ENCODE data around the gene LMTK2.
"Not testable (repeated sequence)": the region's sequence is repeated elsewhere in the genome, so short reads cannot be mapped to it uniquely, and the experiment has no call there.

The LMTK2 gene

DNA sequence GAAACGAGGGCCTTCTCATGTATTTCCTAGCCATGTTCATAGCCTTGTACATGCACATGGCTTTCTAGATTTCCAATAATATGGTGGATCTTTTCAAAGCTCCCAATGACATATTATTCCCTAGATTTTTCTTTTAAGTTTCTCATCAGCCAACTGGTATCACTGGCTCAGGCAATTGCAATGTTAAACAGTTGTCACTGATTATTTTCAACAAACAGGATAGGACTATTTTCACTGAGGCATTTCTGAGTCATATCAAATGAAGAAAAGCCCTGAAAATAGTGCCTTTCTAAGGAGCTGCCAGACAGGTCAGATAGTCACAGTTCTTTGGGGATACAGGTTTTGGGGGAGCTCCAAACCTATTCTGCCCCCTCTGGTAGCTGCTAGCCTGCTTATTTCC is 4.5 kb upstream of the LMTK2 start:
- FAIRE-seq, result no peak
- no peak for DNase-seq (ENCODE audit: insufficient read length, low spot score)

DNA sequence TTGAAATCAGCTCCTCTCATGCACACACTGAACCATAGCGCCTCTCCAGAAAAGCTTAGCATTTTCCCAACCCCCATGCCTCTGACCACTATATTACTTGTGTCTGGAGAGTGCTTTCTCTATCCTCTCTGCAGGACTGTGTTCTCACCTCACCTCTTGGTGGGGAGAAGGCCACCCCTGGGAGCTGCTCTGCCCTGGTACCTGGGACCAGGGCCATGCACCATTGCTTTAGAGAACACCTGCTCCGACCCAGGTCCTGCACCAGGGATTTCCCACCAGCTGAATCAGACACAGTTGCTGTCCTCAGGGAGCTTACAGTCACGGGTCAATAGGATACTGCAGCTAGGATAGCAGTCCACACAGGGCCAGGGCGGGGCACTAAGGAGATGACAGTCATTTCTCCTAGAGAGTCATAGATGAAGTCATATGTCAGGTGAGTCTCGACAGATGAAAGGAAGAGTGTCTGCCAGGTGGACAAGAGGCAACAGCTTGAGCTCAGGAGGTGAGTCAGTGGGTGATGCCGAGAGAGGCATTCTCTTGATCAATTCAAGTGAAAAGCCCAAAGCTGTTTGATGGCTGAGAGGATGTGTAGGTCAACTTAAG is 619 bp upstream of the LMTK2 start:
- FAIRE-seq (no peak), DNase-seq (ENCODE audit: insufficient read length, low spot score) (no peak)

DNA sequence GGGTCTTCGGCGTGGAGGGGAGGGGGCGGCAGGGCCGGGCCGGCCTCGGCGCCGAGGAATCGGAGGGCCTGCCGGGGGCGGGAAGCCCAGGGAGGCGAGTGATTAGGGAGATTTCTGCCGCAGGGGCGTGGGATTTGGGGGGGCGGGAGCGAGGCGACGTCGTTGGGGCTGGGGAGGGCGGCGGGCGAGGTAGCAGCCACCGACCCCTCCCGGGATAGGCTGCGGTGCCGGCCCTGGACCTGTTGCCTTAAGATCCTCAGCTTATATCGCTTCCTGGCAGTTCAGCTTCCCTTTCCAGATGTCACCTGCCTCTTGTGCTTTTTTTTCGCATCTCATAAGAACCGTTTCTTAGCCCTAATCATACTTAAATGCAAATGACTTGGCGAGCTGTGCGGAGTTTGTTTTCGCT is 655 bp downstream of the LMTK2 start:
- FAIRE-seq, result no peak
- no peak for DNase-seq (ENCODE audit: insufficient read length, low spot score)

DNA sequence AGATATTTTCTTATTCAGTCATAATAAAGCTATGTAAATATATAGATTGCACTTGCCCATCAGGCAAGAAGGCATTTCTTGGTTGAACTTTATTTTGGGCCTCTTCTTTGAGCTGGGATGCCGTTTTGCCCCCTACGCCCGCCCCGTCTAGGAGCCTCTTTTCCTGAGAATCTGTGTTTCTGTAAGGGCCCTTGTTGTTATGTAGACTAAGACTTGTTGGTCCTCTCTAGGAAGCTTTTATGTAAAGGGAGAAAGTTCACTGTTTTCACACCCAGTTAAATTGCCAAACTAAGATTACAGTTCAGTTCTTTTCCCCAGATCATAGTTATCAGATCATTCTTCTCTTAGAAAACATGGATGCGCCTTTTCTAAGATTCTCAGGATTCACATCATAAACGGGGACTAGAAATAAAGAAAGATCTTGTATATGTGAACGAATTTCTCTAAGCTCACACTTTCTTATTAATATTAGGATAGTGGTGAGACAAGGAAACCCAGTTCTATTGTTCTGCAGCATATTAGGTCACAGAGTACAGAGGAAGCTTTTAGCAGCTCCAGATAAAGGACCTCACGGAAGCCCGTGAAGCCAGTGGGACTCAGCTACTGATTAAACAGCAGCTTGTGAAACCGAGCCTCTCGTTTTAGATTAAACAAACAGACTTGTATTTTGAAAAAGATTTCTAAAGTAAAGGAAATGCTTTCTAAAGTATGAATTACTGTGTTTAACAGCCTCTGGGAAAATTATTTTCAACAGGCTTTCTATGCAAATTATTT is 3.8 kb downstream of the LMTK2 start:
- no peak for FAIRE-seq

DNA sequence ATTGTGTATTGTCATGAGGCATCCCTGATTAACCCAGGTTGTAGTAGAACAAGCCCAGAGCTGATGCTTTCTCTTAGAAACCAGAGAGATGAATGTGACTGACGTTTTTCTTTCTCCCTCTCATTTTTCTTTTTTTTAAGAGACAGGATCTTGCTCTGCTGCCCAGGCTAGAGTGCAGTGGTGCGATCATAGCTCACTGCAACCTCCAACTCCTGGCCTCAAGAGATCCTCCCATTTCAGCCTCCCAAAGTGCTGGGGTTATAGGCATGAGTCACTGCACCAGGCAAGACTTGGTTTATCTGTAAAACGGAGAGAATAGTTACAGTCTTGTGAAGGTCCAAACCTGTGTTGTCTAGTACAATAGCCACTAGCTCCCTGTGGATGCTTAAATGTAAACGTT is 5.4 kb downstream of the LMTK2 start:
- FAIRE-seq (no peak), DNase-seq (ENCODE audit: insufficient read length, low spot score) (no peak)

More for the DNA sequence above, 3.8 kb downstream of the LMTK2 start:
- DNase-seq (ENCODE audit: insufficient read length, low spot score), result no peak

DNA sequence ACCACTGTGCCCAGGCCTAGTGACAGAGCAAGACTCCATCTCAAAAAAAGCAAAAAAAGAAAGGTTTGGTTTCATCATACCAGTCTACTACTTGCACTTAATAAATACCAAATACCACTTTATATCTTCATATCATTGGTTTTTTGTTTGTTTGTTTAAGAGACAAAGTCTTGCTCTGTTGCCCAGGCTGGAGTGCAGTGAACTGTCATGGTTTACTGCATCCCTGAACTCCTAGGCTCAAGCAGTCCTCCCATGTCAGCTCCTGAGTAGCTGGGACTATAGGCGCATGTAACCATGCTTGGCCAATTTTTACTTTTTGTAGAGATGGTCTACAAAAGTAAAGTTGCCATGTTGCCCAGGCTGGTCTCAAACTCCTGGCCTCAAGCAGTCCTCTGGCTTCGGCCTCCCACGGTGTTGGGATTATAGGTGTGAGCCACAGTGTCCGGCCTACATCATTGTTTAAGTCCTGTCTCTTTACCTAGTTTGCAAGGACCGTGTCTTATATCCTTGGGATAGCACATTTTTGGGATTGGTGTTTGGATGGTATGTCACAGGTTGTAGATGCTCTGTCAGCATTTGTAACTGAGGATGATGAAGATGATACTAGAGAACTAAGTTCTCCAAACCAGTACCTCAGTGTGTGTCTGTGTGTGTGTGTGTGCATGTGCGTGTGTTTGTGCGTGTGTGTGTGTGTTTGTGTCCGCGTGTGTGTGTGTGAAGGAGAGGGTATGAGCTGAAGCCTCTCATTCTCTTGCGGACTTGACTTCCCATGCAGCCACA is 9.3 kb downstream of the LMTK2 start:
- no peak for FAIRE-seq

DNA sequence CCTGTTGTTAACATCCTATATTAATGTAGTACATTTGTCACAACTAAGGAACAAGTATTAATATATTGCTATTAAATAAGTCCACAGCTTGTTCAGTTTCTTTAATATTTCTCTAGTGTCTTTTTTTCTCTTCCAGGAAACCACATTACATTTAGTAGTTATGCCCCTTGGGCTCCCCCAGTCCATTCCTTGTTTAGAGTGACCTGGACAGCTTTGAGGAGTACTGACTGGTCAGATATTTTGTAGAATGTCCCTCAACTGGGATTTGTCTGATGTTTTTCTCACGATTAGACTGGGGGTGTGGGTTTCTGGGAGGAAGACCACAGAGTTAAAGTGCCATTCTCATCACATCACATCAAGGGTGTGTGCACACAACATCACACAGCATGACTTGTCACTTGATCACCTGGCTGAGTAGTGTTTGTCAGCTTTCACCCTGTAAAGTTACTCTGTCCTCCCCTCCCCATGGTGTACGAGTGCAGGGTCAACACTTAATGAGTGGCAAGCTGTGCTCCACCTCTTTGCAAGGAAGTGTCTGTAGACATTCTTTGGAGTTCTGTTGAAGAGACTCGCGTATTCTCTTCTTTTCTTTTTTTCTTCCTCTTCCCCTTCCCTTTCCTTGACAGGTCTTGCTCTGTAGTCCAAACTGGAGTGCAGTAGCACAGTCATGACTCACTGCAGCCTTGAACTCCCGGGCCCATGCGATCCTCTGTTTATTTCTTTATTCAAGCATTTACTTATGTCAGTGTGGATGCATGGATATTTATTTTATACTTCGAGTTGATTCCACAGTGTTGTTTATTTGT is 10.2 kb downstream of the LMTK2 start:
- DNase-seq (ENCODE audit: insufficient read length, low spot score) (no peak), FAIRE-seq (no peak)

More for the DNA sequence above, 9.3 kb downstream of the LMTK2 start:
- DNase-seq (ENCODE audit: insufficient read length, low spot score), result no peak

DNA sequence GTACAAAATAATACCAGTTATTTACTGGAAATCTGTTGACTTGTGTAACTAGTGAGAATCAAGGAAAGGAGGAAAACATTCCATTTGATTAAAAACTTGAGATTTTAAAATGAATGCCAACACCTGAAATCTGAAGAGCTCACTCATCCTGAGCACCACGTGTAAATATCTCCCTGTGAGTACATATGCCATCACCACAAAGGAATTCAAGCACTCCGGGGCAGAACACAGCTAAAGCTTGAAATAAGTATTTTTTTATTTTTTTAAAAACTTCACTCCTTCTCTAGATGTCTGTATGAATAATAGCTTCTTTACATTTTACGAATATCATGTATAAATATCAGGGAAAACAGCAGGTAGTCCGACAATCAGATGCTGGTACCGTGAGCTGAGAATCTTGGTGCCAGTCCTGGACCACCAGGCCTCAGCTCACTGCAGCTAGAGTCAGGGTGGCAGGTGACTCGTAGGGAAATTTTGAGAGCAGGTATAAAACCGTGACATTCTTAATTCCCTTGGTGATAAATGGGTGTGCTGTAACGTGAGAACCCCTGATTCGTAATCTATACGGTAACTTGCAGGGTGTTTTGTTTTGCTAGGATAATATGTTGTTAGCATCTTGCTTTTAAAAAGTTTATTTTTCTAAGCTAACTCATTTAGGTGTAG is 12.7 kb downstream of the LMTK2 start:
- DNase-seq (ENCODE audit: insufficient read length, low spot score), result peak; percentile 57
- FAIRE-seq, result no peak

DNA sequence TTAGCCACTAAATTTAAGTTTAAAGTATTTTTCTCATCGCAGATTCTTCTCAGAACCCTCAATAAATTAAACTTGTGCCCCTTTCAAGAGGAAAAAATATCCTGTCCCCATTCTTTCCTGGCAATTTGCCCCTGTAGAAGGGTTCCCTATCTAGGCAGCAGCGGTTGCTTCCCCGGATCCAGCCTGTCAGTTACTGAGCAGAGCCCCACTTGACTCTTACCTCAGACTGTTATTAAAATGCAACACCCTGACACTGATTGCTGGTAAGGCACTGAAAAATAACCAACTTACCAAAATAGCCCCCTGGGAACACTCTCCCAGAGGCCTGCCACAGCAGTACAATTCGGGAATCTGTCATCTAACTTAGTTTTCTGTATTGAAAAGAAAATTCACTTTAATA is 13.9 kb downstream of the LMTK2 start:
- DNase-seq (ENCODE audit: insufficient read length, low spot score) (no peak), FAIRE-seq (no peak)

DNA sequence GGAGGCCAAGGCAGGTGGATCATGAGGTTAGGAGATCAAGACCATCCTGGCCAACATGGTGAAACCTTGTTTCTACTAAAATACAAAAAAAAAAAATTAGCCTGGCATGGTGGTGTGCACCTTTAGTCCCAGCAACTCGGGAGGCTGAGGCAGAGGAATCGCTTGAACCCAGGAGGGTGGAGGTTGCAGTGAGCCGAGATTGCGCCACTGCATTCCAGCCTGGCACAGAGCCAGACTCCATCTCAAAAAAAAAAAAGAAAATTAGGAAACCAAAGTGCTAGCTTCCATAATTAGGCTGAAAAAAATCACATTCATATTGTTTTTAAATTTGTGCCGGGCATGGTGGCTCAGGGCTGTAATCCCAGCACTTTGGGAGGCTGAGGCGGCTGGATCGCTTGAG is 14.7 kb downstream of the LMTK2 start:
- not testable (repeated sequence) for FAIRE-seq; DNase-seq (ENCODE audit: insufficient read length, low spot score)

DNA sequence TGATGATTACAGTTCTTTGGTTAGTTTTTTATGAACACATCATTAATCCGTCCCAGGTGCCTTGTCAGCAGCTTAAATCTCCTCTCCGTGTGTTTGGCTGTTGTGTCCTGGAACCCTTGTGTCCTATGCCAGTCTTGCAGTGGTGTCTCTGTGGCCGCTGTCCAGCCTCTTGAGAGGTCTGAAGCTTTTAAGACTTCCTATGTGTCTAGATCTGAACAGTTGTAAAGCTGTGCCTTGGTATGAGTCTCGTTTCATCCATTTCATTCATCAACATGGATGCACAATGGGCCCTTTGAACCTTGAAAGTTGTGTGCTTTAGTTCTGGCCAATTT is 16.7 kb downstream of the LMTK2 start:
- FAIRE-seq, result no peak
- no peak for DNase-seq (ENCODE audit: insufficient read length, low spot score)

DNA sequence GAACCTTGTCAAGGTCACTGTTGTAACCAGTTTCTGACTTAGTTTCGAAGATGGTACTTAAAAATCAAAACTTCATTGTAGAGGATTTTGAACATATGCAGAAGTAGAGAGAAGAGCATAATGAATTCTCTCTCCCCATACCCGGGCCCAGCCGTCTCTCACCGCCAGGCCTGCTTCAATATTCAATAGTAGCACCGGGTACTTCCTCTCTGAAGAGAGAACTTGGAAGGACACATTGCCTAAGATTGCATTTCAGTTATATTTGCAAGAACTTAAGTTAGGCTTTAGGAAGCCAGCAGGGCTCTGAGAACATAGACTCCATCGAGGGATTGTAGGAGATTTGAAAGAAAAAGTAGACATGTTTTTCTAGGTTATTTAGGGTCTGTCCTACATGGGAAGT is 19.1 kb downstream of the LMTK2 start:
- FAIRE-seq (no peak), DNase-seq (ENCODE audit: insufficient read length, low spot score) (no peak)

DNA sequence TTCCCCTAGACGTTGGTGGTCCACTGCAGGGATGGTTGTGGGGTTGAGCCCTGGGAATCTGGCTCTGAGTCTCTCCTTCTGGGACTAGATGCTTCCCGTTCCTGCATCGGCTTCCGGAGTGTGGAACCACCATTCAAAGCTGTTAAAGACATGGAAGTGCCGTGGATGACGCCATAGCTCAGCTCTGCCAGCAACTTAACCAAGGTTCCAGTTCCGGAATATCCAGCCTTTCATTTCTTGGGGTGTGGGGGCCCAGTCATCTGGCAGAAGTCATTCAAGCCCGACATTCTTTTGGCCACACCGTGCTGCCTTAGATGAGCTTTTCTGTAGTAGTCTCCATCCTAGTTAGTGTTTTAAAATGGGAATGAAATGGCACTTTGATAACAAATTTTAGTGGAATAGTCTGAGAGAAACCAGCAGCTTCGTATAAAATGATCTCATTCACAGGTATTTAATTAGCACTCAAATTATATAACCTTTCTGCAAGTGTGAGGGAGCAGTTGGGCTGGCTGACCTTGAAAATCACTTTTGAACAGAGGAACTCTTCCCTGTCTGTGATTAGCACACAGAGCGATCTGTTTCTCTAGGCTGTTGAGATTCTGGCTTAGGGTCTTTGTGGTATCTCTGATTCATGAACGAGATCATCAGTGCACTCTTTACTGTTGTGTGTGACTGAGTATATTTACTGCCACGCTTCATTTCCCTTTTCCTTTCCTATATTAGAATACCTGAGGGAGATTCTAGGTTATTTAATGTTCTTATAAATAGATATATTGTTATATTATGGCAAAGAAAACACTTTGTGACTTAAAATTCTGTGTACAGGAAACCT is 19.9 kb downstream of the LMTK2 start:
- DNase-seq (ENCODE audit: insufficient read length, low spot score), result no peak

DNA sequence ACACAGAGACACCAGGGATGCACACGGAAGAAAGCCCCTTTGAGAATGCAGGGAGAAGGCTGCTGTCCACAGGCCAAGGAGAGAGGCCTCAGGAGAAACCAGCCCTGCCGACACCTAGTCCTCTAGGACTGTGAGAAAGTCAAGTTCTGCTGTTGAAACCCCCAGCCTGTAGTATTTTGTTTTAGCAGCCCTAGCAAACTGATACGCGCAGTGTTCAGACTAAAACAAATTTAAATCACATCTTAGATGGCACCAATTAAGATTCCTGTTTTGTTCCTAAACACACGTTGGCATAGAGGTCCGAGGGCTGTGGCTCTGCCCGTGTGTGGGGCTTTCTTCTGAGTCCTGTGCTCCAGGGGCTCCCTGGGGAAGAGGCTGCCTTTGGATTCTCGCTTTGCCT is 21.7 kb downstream of the LMTK2 start:
- no peak for DNase-seq (ENCODE audit: insufficient read length, low spot score)
- FAIRE-seq, result no peak

More for the DNA sequence above, 19.9 kb downstream of the LMTK2 start:
- no peak for FAIRE-seq

DNA sequence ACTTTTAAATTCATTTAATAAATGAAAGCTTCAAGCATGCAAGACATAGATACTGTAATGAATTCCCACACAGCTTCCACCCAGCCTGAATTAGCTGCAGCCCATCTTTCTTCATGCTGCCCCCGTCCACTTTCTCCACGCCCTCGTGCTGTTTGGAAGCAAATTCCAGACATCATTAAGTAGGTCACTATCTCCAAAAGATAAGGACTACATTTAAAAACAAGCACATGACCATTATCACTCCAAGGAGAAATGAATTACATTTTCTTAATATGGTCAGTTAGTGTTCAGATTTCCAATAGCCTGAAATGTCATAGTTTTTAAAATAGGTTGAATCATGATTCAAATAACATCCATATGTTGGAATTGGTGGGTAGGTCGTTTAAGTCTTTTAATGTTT is 24.3 kb downstream of the LMTK2 start:
- DNase-seq (ENCODE audit: insufficient read length, low spot score) (no peak), FAIRE-seq (no peak)

DNA sequence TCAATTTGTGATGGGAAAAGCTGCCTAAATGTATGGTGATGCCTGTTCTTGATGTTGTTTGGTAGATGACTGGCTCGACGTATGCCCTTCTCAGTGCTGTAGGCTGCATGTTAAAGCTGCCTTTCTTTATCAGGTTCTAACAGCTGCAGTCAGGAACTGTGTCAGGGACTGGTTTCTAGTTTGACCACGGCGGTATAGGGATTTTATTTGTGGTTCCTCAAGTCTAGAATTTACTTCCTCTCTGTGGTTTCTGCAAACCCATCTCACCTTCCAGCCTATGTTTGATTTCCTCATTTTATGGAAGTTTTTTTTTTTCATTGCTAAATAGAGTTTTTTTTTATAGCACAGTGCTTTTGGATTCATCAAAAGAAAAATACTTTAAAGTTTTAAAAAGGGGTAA is 26.5 kb downstream of the LMTK2 start:
- FAIRE-seq (no peak), DNase-seq (ENCODE audit: insufficient read length, low spot score) (no peak)

DNA sequence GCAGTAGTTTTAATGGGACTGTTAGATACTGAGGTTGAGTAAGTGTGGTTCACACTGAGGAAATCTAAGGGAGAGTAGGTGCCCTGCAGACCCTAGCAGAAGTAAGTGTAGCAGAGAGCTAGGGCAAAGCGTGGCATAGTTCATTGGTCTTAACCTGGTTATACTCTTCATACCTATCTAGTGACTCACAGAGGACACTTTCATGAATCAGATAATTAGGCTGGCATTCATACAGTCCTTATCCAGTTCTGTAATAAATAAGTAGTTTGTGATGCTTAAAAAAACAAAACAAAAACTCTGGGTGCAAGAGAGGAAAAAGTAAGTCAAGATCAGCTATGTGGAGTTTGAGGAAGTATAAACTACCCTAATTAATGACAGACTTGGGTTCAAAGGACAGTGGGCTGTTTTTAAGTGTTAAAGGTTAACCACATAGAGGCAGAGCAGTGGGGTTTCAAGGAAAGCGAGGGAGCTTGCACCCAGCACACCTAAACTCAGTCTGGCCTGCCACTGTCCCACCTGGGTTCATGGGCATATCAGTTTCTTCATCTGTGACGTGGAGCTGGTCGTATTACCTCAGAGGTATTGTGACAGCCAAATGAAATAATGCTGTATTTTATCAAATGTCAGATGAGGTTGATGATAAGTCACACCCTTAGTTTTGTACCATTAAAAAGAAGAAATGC is 27.1 kb downstream of the LMTK2 start:
- DNase-seq (ENCODE audit: insufficient read length, low spot score) (no peak), FAIRE-seq (no peak)

DNA sequence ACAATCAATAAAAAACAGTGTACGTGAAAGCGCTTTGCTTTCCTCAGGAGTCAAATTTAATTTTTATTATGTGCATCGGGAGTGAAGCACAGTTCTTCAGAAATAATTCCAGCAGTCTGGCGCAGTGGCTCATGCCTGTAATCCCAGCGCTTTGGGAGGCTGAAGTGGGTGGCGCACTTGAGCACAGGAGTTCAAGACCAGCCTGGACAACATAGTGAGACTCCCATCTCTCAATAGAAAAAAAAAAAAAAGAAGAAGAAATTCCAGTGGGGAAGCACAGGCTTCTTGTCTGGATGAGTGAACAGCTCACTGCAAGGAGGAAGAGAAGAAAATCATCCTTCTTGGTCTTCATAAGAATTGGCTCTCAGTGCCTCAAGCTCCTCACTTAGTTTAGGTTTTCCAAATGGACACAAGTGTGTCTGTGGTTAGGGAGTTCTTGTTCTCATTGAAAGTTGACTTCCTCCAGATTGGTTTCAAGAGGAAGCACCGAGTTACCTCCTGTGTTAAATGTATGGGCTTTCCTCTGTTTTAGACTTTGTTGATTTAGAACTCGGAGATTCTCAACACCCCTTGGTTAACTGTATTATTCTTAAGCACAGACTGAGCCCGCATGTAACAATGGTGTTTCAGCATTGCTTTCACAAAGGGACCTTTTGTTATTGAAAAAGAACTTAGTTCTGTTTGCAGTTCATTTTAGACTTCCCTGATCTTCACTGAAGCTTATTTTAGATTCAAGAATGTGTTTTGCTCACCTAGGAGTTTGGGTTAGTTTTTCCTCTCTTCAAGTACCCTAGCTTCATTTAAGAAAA is 28.0 kb downstream of the LMTK2 start:
- FAIRE-seq (no peak), DNase-seq (ENCODE audit: insufficient read length, low spot score) (no peak)

Data from HTR-8/SVneo (cell line).